ENCODE results near the gene DNAH17. TPM values are rescaled to one million over a fixed set of nuclear protein-coding genes. Genes with fewer than 3 reads are reported as not detected.
A peak's percentile ranks its signal among the peaks of the same experiment; 100 is the strongest.

The DNAH17 gene
- total and polyA plus RNA-seq, 2 of the 13 experiments (the other 11 are each of a cell fraction or from before 2014, with no cell fraction given) = 0.86 to 1.6 TPM

DNA sequence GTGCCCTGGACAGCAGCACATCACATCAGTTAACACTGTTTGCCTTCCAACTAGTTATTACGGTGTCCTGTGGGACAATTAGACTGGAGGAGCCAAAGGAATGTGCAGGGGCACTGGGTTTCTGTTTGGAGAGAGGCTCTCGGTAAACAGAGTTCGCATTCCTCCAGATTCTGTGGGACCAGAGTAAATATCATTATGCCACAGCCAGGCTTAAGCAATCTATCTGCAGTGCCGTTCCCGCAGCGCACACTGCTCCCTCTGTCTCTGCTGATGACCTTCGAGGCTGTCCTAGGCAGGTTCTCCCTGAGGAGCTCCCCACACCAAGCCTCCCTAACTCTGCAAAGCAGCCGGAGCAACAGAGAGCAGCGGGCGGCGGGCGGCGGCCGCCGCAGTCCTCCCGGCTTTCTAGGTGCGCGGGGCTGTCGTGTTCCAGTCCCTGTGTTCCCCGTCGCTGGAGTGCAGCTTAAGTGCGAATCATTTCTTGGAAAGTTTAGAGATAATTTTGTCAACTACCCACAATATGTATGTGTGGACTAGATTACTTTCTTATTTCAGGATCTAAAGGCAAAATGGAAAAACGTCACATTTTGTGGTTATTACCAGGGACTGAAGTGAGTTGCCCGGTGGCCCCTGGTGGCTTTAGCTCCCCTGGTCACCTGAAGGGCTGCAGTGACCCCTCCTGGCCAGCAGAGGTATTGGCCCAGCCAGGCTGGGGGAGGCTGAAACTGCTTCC lies 155.5 kb downstream of the DNAH17 start (continued):
- TF ChIP-seq, protein P1, sequence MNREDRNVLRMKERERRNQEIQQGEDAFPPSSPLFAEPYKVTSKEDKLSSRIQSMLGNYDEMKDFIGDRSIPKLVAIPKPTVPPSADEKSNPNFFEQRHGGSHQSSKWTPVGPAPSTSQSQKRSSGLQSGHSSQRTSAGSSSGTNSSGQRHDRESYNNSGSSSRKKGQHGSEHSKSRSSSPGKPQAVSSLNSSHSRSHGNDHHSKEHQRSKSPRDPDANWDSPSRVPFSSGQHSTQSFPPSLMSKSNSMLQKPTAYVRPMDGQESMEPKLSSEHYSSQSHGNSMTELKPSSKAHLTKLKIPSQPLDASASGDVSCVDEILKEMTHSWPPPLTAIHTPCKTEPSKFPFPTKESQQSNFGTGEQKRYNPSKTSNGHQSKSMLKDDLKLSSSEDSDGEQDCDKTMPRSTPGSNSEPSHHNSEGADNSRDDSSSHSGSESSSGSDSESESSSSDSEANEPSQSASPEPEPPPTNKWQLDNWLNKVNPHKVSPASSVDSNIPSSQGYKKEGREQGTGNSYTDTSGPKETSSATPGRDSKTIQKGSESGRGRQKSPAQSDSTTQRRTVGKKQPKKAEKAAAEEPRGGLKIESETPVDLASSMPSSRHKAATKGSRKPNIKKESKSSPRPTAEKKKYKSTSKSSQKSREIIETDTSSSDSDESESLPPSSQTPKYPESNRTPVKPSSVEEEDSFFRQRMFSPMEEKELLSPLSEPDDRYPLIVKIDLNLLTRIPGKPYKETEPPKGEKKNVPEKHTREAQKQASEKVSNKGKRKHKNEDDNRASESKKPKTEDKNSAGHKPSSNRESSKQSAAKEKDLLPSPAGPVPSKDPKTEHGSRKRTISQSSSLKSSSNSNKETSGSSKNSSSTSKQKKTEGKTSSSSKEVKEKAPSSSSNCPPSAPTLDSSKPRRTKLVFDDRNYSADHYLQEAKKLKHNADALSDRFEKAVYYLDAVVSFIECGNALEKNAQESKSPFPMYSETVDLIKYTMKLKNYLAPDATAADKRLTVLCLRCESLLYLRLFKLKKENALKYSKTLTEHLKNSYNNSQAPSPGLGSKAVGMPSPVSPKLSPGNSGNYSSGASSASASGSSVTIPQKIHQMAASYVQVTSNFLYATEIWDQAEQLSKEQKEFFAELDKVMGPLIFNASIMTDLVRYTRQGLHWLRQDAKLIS (CRISPR knock-in tag; IDR thresholded peaks at IDR 0.05) = no peak
- TF ChIP-seq, protein P2, sequence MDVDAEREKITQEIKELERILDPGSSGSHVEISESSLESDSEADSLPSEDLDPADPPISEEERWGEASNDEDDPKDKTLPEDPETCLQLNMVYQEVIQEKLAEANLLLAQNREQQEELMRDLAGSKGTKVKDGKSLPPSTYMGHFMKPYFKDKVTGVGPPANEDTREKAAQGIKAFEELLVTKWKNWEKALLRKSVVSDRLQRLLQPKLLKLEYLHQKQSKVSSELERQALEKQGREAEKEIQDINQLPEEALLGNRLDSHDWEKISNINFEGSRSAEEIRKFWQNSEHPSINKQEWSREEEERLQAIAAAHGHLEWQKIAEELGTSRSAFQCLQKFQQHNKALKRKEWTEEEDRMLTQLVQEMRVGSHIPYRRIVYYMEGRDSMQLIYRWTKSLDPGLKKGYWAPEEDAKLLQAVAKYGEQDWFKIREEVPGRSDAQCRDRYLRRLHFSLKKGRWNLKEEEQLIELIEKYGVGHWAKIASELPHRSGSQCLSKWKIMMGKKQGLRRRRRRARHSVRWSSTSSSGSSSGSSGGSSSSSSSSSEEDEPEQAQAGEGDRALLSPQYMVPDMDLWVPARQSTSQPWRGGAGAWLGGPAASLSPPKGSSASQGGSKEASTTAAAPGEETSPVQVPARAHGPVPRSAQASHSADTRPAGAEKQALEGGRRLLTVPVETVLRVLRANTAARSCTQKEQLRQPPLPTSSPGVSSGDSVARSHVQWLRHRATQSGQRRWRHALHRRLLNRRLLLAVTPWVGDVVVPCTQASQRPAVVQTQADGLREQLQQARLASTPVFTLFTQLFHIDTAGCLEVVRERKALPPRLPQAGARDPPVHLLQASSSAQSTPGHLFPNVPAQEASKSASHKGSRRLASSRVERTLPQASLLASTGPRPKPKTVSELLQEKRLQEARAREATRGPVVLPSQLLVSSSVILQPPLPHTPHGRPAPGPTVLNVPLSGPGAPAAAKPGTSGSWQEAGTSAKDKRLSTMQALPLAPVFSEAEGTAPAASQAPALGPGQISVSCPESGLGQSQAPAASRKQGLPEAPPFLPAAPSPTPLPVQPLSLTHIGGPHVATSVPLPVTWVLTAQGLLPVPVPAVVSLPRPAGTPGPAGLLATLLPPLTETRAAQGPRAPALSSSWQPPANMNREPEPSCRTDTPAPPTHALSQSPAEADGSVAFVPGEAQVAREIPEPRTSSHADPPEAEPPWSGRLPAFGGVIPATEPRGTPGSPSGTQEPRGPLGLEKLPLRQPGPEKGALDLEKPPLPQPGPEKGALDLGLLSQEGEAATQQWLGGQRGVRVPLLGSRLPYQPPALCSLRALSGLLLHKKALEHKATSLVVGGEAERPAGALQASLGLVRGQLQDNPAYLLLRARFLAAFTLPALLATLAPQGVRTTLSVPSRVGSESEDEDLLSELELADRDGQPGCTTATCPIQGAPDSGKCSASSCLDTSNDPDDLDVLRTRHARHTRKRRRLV (CRISPR knock-in tag; IDR thresholded peaks at IDR 0.05) = peak; percentile 87
- TF ChIP-seq TP53 (CRISPR knock-in tag; conservative IDR thresholded peaks at IDR 0.05) (no peak), ZNF350 (CRISPR knock-in tag; IDR thresholded peaks at IDR 0.05; ENCODE audit: borderline replicate concordance, low read depth) (peak; percentile 99), ZNF17 (CRISPR knock-in tag; IDR thresholded peaks at IDR 0.05) (no peak), RBAK (CRISPR knock-in tag; IDR thresholded peaks at IDR 0.05) (no peak), PREB (CRISPR knock-in tag; IDR thresholded peaks at IDR 0.05) (no peak), ZSCAN22 (CRISPR knock-in tag; IDR thresholded peaks at IDR 0.05) (peak; percentile 11; the same call in 1 of the 2 replicates), DR1 (CRISPR knock-in tag; IDR thresholded peaks at IDR 0.05) (no peak), ZNF24 (IDR thresholded peaks at IDR 0.05) (no peak), ZNF20 (CRISPR knock-in tag; IDR thresholded peaks at IDR 0.05) (no peak), GZF1 (CRISPR knock-in tag; IDR thresholded peaks at IDR 0.05) (peak; percentile 94), ZNF282 (IDR thresholded peaks at IDR 0.05; ENCODE audit: partially characterized antibody) (no peak), ZFYVE20 (CRISPR knock-in tag; IDR thresholded peaks at IDR 0.05; ENCODE audit: borderline replicate concordance, low read depth) (no peak), HOXA5 (CRISPR knock-in tag; IDR thresholded peaks at IDR 0.05) (peak; percentile 94), RFXAP (CRISPR knock-in tag; IDR thresholded peaks at IDR 0.05; ENCODE audit: borderline replicate concordance) (peak; percentile 93), ZNF484 (CRISPR knock-in tag; IDR thresholded peaks at IDR 0.05; ENCODE audit: borderline replicate concordance, low read depth) (no peak; the same call in 1 of the 2 replicates), CSRNP2 (CRISPR knock-in tag; conservative IDR thresholded peaks at IDR 0.05; ENCODE audit: low read depth) (no peak)

Measured in HepG2 (cell line).